HG02588 (cell line): ENCODE measurements around the gene ZNF608.

Source experiments
- ATAC-seq: cut with Tn5 transposase; IDR thresholded peaks from one replicate; pipeline ENCODE4 v1.9.1; 2021; ENCODE audit warnings: mild to moderate bottlenecking, moderate library complexity; ENCODE audit not compliant: unreplicated experiment

Gene ZNF608

GRCh38 chr5:124754206-124754927 is 7.9 kb upstream of the ZNF608 start:
- no peak for ATAC-seq

- no peak for ATAC-seq
Observed at GRCh38 chr5:124752854-124753720, 6.6 kb upstream of the ZNF608 start.

GRCh38 chr5:124751031-124751430 is 4.6 kb upstream of the ZNF608 start:
- ATAC-seq: no peak

- peak; percentile 91 for ATAC-seq
Observed at GRCh38 chr5:124748687-124749594, 2.5 kb upstream of the ZNF608 start.

GRCh38 chr5:124747791-124748686 is 1.6 kb upstream of the ZNF608 start:
- peak; percentile 54 for ATAC-seq

GRCh38 chr5:124746916-124747790 is 714 bp upstream of the ZNF608 start:
- ATAC-seq: no peak

- no peak for ATAC-seq
Observed at GRCh38 chr5:124745007-124745927, 1.2 kb downstream of the ZNF608 start.

- no peak for ATAC-seq
Observed at GRCh38 chr5:124744170-124744971, 2.1 kb downstream of the ZNF608 start.

- ATAC-seq: no peak
Observed at GRCh38 chr5:124743602-124744169, 2.8 kb downstream of the ZNF608 start.

- ATAC-seq: no peak
Observed at GRCh38 chr5:124742983-124743601, 3.3 kb downstream of the ZNF608 start.

- ATAC-seq: no peak
Observed at GRCh38 chr5:124742521-124742920, 3.9 kb downstream of the ZNF608 start.

GRCh38 chr5:124741711-124742496 is 4.5 kb downstream of the ZNF608 start:
- ATAC-seq: no peak

- no peak for ATAC-seq
Observed at GRCh38 chr5:124740991-124741583, 5.4 kb downstream of the ZNF608 start.

GRCh38 chr5:124740071-124740470 is 6.4 kb downstream of the ZNF608 start:
- no peak for ATAC-seq

- ATAC-seq: no peak
Observed at GRCh38 chr5:124739634-124740025, 6.8 kb downstream of the ZNF608 start.
